ENCODE measurements around the gene ABITRAM. TPM values are rescaled to one million over a fixed set of nuclear protein-coding genes. Genes with fewer than 3 reads are reported as not detected.

ABITRAM gene
- total and polyA plus RNA-seq, 11 donors, result 8.2 to 17.0 (median 12.9) TPM

DNA sequence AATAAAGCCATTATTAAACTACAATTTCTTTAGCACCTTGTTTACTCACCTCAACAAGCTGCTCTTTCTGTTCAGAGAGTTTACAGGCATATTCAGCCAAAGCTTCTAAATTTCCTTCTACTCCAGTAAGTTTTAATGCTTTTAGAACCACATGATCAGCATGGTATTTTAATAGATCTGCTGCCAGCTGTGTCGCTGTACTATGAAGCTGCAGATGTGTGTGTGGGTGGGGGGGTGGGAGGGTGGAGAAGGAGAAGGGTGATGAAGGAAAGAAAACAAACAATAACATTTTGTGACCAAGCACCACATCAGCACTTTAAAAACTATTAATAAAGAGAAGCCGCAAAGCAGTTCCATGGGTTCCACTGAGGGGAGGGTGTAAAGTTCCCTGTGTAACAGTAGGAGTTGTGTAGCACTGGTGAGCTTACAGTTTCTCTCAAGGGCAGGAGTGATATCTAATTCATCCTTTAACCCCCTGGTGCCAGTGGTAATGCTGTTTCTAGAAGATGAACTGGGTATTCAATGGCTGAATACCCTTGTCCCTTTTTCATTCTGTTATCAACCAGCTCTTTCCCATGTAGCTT lies 38.5 kb downstream of the ABITRAM start:
- intact Hi-C loops (cut with DNase I), result loop anchor here in 2 of 10 donors (5.0 kb wide), 1 partner anchor 40 kb away; the partner anchor contains the start of gene CTNNAL1 (in 2 of the 2)
- H3K36me3 ChIP-seq, result peaks cover 0 to 35% (median 0%) of the 10 kb centered on the region in 9 donors
- peak; percentile 31 to 63 (median 56) for ATAC-seq
- H3K4me3 ChIP-seq, result no peak overlapping the region
- DNase-seq, result no peak
- no peaks in the 10 kb centered on the region for H3K9me3 ChIP-seq
- H3K4me1 ChIP-seq, result peaks cover 3 to 48% (median 30%) of the 10 kb centered on the region in 12 donors
- no peaks in the 10 kb centered on the region for H3K27me3 ChIP-seq
- TF ChIP-seq, protein P1, sequence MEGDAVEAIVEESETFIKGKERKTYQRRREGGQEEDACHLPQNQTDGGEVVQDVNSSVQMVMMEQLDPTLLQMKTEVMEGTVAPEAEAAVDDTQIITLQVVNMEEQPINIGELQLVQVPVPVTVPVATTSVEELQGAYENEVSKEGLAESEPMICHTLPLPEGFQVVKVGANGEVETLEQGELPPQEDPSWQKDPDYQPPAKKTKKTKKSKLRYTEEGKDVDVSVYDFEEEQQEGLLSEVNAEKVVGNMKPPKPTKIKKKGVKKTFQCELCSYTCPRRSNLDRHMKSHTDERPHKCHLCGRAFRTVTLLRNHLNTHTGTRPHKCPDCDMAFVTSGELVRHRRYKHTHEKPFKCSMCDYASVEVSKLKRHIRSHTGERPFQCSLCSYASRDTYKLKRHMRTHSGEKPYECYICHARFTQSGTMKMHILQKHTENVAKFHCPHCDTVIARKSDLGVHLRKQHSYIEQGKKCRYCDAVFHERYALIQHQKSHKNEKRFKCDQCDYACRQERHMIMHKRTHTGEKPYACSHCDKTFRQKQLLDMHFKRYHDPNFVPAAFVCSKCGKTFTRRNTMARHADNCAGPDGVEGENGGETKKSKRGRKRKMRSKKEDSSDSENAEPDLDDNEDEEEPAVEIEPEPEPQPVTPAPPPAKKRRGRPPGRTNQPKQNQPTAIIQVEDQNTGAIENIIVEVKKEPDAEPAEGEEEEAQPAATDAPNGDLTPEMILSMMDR (IDR thresholded peaks at IDR 0.05), result no peak
- no peak for TF ChIP-seq POLR2A (IDR thresholded peaks at IDR 0.05)
- 31 to 40% (median 35%) methylated on average over 2 of the region's 2 CpGs for WGBS, 4 donors
- peak overlapping the region; percentile 40 to 76 (median 64) for H3K27ac ChIP-seq

DNA sequence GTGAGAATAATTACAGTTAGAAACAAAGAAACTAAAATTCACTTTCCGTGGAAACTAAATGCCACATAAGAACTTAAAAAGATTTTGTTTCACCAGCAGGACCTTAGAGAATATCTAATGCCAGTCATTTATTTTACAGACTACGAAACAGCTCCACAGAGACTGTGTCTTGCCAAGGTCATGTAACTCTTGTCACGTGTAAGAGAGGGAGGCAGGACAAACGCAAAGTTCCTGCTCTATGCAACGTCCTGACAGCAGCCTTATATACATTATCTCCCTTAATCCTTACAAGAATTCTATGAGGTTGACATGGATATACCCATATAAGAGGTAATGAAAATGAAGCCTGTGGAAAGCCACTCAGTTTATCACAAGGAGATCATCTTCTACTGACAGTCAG lies 39.7 kb downstream of the ABITRAM start:
- intact Hi-C loops (cut with DNase I), result loop anchor here in 2 of 10 donors (5.0 kb wide), 1 partner anchor 38 kb away; the partner anchor contains the start of gene CTNNAL1 (in 2 of the 2)
- Histone ChIP-seq H3K9me3 (no peaks in the 10 kb centered on the region), H3K4me1 (peaks cover 3 to 37% (median 24%) of the 10 kb centered on the region in 12 donors), H3K36me3 (peaks cover 0 to 45% (median 9%) of the 10 kb centered on the region in 9 donors), H3K4me3 (no peak overlapping the region), H3K27ac (peak overlapping the region; percentile 40 to 76 (median 64)), H3K27me3 (no peaks in the 10 kb centered on the region)
- WGBS, 4 donors, result 6 to 23% (median 14%) methylated on average over 5 of the region's 5 CpGs
- no peak for TF ChIP-seq POLR2A (IDR thresholded peaks at IDR 0.05)
- TF ChIP-seq, protein P1 (IDR thresholded peaks at IDR 0.05), result no peak
- ATAC-seq (peak; percentile 81 to 88 (median 84)), DNase-seq (peak in 1 of 5 donors; percentile 24)

DNA sequence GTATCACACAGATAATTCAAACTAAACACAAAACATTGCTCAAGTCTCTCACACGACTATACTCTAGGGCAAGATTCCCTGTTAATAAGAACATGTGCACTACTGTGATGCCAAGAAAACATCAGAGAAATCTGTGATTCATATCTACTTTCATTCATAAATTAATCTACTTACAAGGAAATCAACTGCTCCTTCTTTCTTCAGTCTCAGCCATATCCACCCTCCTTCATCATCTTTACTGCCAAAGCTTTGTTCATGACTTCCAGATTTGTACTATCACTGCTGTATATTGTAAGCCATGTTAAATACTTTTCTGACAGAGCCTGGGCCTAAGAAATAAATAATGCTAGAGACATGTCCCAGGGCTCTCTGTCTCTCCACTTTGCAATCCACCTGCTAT lies 44.0 kb downstream of the ABITRAM start:
- no peak overlapping the region for H3K4me3 ChIP-seq
- peak overlapping the region in 1 of 12 donors; percentile 11 for H3K27ac ChIP-seq
- no peaks in the 10 kb centered on the region for H3K27me3 ChIP-seq
- peaks cover 0 to 64% (median 26%) of the 10 kb centered on the region in 9 donors for H3K36me3 ChIP-seq
- DNase-seq (no peak), ATAC-seq (no peak)
- no peaks in the 10 kb centered on the region for H3K9me3 ChIP-seq
- peaks cover 3 to 19% (median 13%) of the 10 kb centered on the region in 12 donors for H3K4me1 ChIP-seq
- WGBS, 4 donors, result 42 to 70% (median 51%) methylated on average over 1 of the region's 1 CpG
- TF ChIP-seq, protein P1 (IDR thresholded peaks at IDR 0.05), result no peak
- no peak for TF ChIP-seq POLR2A (IDR thresholded peaks at IDR 0.05)
- intact Hi-C loops (cut with DNase I), result no loop called here

DNA sequence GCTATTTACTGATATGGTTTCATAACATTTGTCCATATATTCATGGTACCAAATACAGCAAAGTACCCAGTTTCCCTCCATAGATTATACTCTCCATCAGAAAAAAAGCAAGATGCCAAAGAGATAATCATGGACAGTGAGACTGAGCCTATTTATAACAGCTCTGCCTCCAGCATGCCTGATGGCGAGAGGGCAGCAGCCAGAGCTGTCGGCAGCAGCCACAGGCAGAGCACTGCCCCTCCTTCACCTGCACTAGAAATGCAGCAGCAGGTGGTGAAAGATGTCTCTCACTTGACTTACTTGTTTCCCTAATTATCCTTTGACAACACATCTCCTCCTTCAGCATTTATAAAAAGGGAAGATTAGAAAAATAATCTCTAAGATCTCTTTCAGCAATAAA lies 46.7 kb downstream of the ABITRAM start:
- H3K27ac ChIP-seq, result no peak overlapping the region
- TF ChIP-seq POLR2A (IDR thresholded peaks at IDR 0.05), result no peak
- TF ChIP-seq, protein P1 (IDR thresholded peaks at IDR 0.05), result no peak
- 51 to 67% (median 61%) methylated on average over 2 of the region's 2 CpGs for WGBS, 4 donors
- H3K36me3 ChIP-seq, result peaks cover 0 to 85% (median 26%) of the 10 kb centered on the region in 9 donors
- H3K4me1 ChIP-seq, result peaks cover 0 to 5% (median 0%) of the 10 kb centered on the region in 12 donors
- no peaks in the 10 kb centered on the region for H3K9me3 ChIP-seq
- DNase-seq (no peak), ATAC-seq (peak; percentile 47 to 80 (median 72))
- H3K4me3 ChIP-seq, result no peak overlapping the region
- intact Hi-C loops (cut with DNase I), result no loop called here
- H3K27me3 ChIP-seq, result no peaks in the 10 kb centered on the region
